IMR-90 (cell line): ENCODE data around the gene MVP. TPM values are rescaled to one million over a fixed set of nuclear protein-coding genes. Genes with fewer than 3 reads are reported as not detected.
"Not testable (repeated sequence)": the region's sequence is repeated elsewhere in the genome, so short reads cannot be mapped to it uniquely, and the experiment has no call there.

ENCODE experiments used
- ATAC-seq: fragments of 200-7000 bp; cut with Tn5 transposase; 2 replicates; pipeline ENCODE4 v1.9.1; 2020; ENCODE audit warnings: low read depth, mild to moderate bottlenecking, moderate library complexity
- BruUV-seq: library from RNA; stranded (reverse); fragments of 400-500 nt; replicated peaks from 2 replicates; lab custom pipeline; 2021; lab: Mats Ljungman, UMichigan
- CTCF ChIA-PET: fragments of 300-600 bp; formaldehyde crosslinking; extraction: SDS; loops from one replicate; lab custom pipeline; 2021; ENCODE audit warnings: antibody characterized with exemption; lab: Yijun Ruan, JAX
- POLR2A ChIA-PET: fragments of 300-600 bp; sonication (Branson Sonifier 250); formaldehyde crosslinking; loops from one replicate; lab custom pipeline; 2022; ENCODE audit warnings: antibody characterized with exemption; ENCODE audit not compliant: unreplicated experiment; lab: Charles Lee
- DNase-seq: peaks from one replicate; pipeline ENCODE4 v3.0.0; 2013
- H2AFZ ChIP-seq: replicated peaks from 2 replicates; pipeline ENCODE3; 2013; ENCODE audit warnings: low read length, mild to moderate bottlenecking; ENCODE audit not compliant: poor library complexity
- H2AK5ac ChIP-seq: 2 replicates; pipeline ENCODE4 v1.6.1; 2013; ENCODE audit warnings: low read depth, low read length, inconsistent platforms
- H2AK9ac ChIP-seq: replicated peaks from 2 replicates; pipeline ENCODE3; 2013; ENCODE audit warnings: mild to moderate bottlenecking, low read depth, low read length, moderate library complexity; ENCODE audit not compliant: poor library complexity
- H2BK120ac ChIP-seq: 2 replicates; pipeline ENCODE4 v1.6.1; 2013; ENCODE audit warnings: low read depth, low read length, inconsistent platforms
- H2BK15ac ChIP-seq: 3 replicates; pipeline ENCODE4 v1.6.1; 2013; ENCODE audit warnings: low read depth, low read length, inconsistent platforms
- H2BK20ac ChIP-seq: 2 replicates; pipeline ENCODE4 v1.6.1; 2013; ENCODE audit warnings: low read depth, mild to moderate bottlenecking, inconsistent platforms, low read length, moderate library complexity
- H2BK5ac ChIP-seq: 2 replicates; pipeline ENCODE4 v1.6.1; 2013; ENCODE audit warnings: mild to moderate bottlenecking, low read depth, low read length, inconsistent platforms; ENCODE audit not compliant: poor library complexity, severe bottlenecking
- H3K14ac ChIP-seq: replicated peaks from 2 replicates; pipeline ENCODE4 v1.6.1; 2013; ENCODE audit warnings: low read depth, low read length, inconsistent platforms
- H3K18ac ChIP-seq: 2 replicates; pipeline ENCODE4 v1.6.1; 2013; ENCODE audit warnings: low read depth, low read length, control low read depth
- H3K23ac ChIP-seq: 2 replicates; pipeline ENCODE4 v1.6.1; 2013; ENCODE audit warnings: low read depth, low read length, inconsistent platforms
- H3K27ac ChIP-seq: 2 replicates; pipeline ENCODE4 v1.5.1; 2013; ENCODE audit warnings: mild to moderate bottlenecking, control low read depth, low read length; ENCODE audit not compliant: insufficient read depth
- H3K27me3 ChIP-seq: 2 replicates; pipeline ENCODE4 v1.6.1; 2013; ENCODE audit warnings: low read length; ENCODE audit not compliant: control insufficient read depth, insufficient read depth
- H3K36me3 ChIP-seq: 2 replicates; pipeline ENCODE4 v1.6.1; 2013; ENCODE audit warnings: low read length, mixed read lengths; ENCODE audit not compliant: control insufficient read depth, insufficient read depth
- H3K4ac ChIP-seq: 2 replicates; pipeline ENCODE4 v1.6.1; 2013; ENCODE audit warnings: low read depth, low read length, inconsistent platforms
- H3K4me1 ChIP-seq: 2 replicates; pipeline ENCODE4 v1.6.1; 2013; ENCODE audit warnings: low read length, mixed read lengths; ENCODE audit not compliant: control insufficient read depth, insufficient read depth
- H3K4me2 ChIP-seq: 2 replicates; pipeline ENCODE4 v1.6.1; 2013; ENCODE audit warnings: low read depth, mild to moderate bottlenecking, control low read depth, low read length, moderate library complexity
- H3K4me3 ChIP-seq: 2 replicates; pipeline ENCODE4 v1.5.1; 2013; ENCODE audit warnings: low read depth, mild to moderate bottlenecking, control low read depth, low read length, moderate library complexity; ENCODE audit not compliant: insufficient read depth
- H3K56ac ChIP-seq: 2 replicates; pipeline ENCODE4 v1.6.1; 2013; ENCODE audit warnings: low read length, inconsistent platforms; ENCODE audit not compliant: insufficient read depth; ENCODE audit errors: extremely low read depth
- H3K79me1 ChIP-seq, 2 experiments: 2 replicates each; pipeline ENCODE4 v1.6.1; 2013; ENCODE audit warnings: low read length in 2 of 2, inconsistent platforms in 1 of 2, low read depth in 1 of 2
- H3K9ac ChIP-seq: 2 replicates; pipeline ENCODE4 v1.6.1; 2013; ENCODE audit warnings: low read depth, low read length, control low read depth
- H3K9me1 ChIP-seq: 2 replicates; pipeline ENCODE4 v1.6.1; 2013; ENCODE audit warnings: low read length, inconsistent platforms; ENCODE audit not compliant: insufficient read depth
- H3K9me3 ChIP-seq: 2 replicates; pipeline ENCODE4 v1.6.1; 2013; ENCODE audit warnings: low read length; ENCODE audit not compliant: control insufficient read depth, insufficient read depth
- H4K20me1 ChIP-seq: 2 replicates; pipeline ENCODE4 v1.6.1; 2013; ENCODE audit warnings: low read length, inconsistent platforms; ENCODE audit not compliant: insufficient read depth
- H4K5ac ChIP-seq: 2 replicates; pipeline ENCODE4 v1.6.1; 2013; ENCODE audit warnings: mild to moderate bottlenecking, low read depth, low read length, control low read depth
- H4K8ac ChIP-seq, 2 experiments: 2 replicates each; pipeline ENCODE4 v1.6.1; 2013; ENCODE audit warnings: low read depth in 2 of 2, low read length in 2 of 2, control low read depth in 1 of 2, inconsistent platforms in 1 of 2
- H4K91ac ChIP-seq: 2 replicates; pipeline ENCODE4 v1.6.1; 2013; ENCODE audit warnings: low read depth, low read length, inconsistent platforms; ENCODE audit not compliant: insufficient read depth
- WGBS, 2 experiments: methylation state at CpG; one replicate each; pipeline versions ENCODE4 v1.1.5 to v1.1.7; 2013; ENCODE audit warnings: missing lambda C conversion rate in 2 of 2; ENCODE audit not compliant: insufficient read length in 1 of 2; ENCODE audit errors: extremely low coverage in 2 of 2; 5-methylcytosine and 5-hydroxymethylcytosine counted together
- dilution Hi-C: fragments of 300-500 bp; cut with HindIII; formaldehyde crosslinking; loops from one replicate; pipeline ENCODE4 v1.14.3; 2018; ENCODE audit warnings: low sequenced_read_pairs; ENCODE audit not compliant: unreplicated experiment
- in situ Hi-C: fragments of 300-500 bp; cut with MboI; formaldehyde crosslinking; loops from 3 replicates; pipeline ENCODE4 v1.14.3; 2019; ENCODE audit warnings: low sequenced_read_pairs, inconsistent platforms, mixed read lengths
- intact Hi-C: fragments of 100-400 bp; cut with micrococcal nuclease; formaldehyde crosslinking; loops from 2 replicates; pipeline ENCODE4 v1.10.0; 2022
- polyA plus RNA-seq, 3 experiments: library from polyadenylated mRNA; depleted of rRNA; stranded (reverse); fragments of >200 nt; gene quantifications; 2 replicates each; pipeline ENCODE4 v1.2.3, GENCODE V29; 2012; ENCODE audit warnings: low replicate concordance in 1 of 3
- total RNA-seq: library from RNA; depleted of rRNA; stranded (reverse); fragments of >200 nt; gene quantifications from 2 replicates; pipeline ENCODE4 v1.2.3, GENCODE V29; 2012

The MVP gene
- total and polyA plus RNA-seq, 2 of the 4 experiments (the other 2 are of a cell fraction): 204 to 319 TPM

DNA sequence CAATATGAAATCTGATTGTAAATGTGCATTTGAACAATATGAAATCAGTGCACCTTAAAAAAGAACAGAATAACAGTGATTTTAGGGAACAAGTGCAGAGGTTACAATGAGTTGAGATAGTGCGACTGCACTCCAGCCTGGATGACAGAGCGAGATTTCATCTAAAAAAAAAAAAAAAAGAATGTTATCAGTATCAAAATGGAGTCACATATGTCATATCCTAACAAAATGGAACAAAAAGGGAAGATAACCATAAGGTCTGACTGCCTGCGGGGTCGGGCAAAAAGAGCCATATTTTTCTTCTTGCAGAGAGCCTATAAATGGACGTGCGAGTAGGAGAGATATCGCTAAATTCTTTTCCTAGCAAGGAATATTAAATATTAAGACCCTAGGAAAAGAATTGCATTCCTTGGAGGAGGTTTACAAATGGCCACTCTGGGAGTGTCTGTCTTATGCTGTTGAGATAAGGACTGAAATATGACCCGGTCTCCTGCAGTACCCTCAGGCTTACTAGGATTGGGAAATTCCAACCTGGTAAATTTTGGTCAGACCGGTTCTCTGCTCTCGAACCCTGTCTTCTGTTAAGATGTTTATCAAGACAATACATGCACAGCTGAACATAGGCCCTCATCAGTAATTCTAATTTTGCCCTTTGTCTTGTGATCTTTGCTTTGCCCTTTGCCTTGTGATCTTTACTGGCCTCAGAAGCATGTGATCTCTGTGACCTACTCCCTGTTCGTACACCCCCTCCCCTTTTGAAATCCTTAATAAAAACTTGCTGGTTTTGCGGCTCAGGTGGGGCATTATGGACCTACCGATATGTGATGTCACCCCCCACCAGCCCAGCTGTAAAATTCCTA, 36.9 kb upstream of the MVP start:
- WGBS, 2 experiments: no CpG with 5 or more reads among the region's 13 CpGs
- H3K4me2 ChIP-seq, H3K56ac ChIP-seq, H4K20me1 ChIP-seq, H2BK15ac ChIP-seq, in situ Hi-C loops, H2AFZ ChIP-seq, H3K18ac ChIP-seq, dilution Hi-C loops, H3K4me3 ChIP-seq, H2BK20ac ChIP-seq, H2AK9ac ChIP-seq, BruUV-seq, H3K79me1 ChIP-seq, H4K5ac ChIP-seq, H2BK120ac ChIP-seq, H3K36me3 ChIP-seq, H3K23ac ChIP-seq, H4K91ac ChIP-seq, H3K4me1 ChIP-seq, H3K9ac ChIP-seq, CTCF ChIA-PET, H3K9me3 ChIP-seq, H4K8ac ChIP-seq, H3K4ac ChIP-seq, H3K9me1 ChIP-seq, POLR2A ChIA-PET, H3K27ac ChIP-seq, DNase-seq, H3K14ac ChIP-seq, H2BK5ac ChIP-seq, ATAC-seq, H2AK5ac ChIP-seq: not testable (repeated sequence)
- intact Hi-C loops: loop anchor here (10.0 kb wide), 1 partner anchor 49 kb away; no protein-coding TSS in a partner anchor
- H3K27me3 ChIP-seq: peaks cover 33% of the 10 kb centered on the region
